GM18873 (cell line): ENCODE results near the gene FDCSP.
"Not testable (repeated sequence)": the region's sequence is repeated elsewhere in the genome, so short reads cannot be mapped to it uniquely, and the experiment has no call there.

Experiments used
- ATAC-seq: cut with Tn5 transposase; IDR thresholded peaks from one replicate; pipeline ENCODE4 v1.9.1; 2021; ENCODE audit warnings: mild to moderate bottlenecking, moderate library complexity, moderate number of reproducible peaks; ENCODE audit not compliant: unreplicated experiment, low FRiP score

Gene FDCSP

DNA sequence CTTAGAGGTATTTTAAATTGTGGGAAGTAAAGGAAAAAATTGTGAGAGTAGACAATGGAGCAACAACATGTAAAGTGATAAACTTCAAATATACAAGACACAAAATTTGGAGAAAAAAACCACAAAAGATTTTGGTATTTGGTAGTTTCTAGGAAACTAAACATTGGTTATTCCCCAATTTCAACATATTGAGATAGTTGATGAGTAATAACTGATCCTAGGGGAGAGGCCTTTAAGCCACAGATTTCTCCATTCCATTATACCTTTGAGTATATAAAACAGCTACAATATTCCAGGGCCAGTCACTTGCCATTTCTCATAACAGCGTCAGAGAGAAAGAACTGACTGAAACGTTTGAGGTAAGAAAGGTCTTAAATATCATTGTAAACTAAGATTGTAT lies at the start of gene FDCSP:
FDCSP (plus strand) TSS at position 301 of the 400 bp plus-strand sequence. CDS start 5,071 bp downstream, outside the sequence.
- ATAC-seq: no peak

DNA sequence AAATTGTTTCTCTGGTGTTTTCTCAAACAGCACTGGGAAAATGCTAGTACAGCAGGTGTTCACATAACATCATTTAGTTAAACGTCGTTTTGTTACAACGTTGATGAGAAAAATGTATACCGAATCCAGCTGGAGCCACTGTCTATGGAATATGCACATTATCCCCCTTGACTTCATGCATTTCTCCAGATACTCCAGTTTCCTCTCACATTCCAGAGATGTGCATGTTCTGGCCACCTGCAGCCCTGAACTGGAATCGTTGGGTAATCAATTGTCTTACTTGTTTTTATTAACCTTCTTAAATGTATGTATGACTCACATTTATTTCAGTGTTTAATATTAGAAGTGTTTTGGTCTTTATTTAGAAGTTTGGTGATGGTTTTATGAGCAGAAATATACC lies 48.8 kb upstream of the FDCSP start:
- ATAC-seq: no peak

DNA sequence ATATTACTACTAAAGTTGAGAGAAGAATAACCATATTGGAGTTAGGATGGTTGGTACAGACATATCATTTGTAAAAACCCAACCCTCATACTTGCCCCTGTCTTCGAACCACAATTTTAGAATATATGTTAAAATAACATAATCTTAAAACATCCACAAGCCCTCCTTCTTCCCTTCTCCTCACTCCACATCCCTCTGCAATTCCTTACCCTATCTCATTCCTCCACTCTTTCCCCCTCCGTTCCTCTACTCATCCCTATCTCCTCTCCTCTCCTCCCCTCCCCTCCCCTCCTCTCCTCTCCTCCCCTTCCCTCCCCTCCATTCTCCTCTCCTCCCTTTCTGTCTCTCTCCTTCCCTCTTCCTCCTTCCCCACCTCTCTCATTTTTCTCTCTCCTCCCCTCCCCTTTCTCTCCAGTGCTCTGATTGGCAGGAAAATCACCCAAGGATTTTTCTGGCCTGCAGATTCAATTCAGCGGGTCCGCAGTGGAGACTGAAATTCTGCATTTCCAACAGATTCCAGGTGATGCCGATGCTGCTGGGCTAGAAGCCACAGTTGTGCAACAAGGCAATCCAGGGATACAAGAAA lies 47.8 kb upstream of the FDCSP start:
- ATAC-seq: no peak

DNA sequence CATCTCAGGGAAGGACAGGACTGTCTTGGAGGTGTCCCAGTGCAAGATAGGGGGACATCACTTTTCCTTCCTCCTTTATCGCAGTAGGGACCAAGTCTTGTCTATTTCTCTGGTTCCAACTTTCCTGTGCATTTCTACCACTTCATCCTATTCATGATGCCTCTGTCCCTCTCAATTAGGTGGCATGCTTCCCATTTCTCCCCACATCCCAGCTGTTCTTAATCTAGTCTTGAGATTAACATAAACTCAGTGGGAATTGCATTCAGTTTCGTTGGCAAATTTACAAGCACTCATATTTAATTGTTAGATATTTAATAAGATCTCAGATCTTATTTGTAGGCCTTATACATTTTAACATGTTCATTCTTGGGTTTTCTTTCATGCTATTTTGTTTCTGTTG lies 46.1 kb upstream of the FDCSP start:
- ATAC-seq: no peak

GRCh38 chr4:70181864-70182263 lies 44.1 kb upstream of the FDCSP start:
- no peak for ATAC-seq

DNA sequence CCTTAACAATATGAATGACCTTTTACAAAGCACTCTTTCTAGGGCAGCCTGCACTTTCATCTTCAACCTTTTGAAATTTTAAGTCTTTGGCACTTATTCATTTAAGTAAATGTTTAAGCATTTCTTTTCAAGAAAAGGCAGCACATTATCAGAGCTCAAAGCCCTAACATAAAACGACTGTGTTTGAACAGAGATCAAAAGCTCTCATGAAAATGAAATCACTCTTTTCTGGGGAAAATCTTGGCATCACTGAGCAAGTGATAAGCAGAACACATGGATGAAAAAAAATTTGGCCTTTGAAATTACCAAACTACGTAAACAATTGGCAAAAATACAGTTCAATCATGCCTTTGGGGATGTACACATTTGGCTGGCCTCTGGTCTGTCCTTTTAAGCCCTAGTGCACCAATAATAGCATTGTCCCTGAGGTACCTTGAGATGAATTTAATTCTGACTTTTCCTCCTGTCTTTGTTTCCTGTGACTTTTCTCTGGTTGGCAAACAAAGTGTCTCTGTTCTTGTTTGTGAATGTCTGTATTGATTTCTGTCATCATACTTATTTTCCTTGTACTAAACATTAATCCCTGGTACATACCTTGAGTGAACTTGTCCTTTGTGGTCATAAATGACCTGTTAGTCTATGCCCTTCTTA lies 43.3 kb upstream of the FDCSP start:
- ATAC-seq: no peak

DNA sequence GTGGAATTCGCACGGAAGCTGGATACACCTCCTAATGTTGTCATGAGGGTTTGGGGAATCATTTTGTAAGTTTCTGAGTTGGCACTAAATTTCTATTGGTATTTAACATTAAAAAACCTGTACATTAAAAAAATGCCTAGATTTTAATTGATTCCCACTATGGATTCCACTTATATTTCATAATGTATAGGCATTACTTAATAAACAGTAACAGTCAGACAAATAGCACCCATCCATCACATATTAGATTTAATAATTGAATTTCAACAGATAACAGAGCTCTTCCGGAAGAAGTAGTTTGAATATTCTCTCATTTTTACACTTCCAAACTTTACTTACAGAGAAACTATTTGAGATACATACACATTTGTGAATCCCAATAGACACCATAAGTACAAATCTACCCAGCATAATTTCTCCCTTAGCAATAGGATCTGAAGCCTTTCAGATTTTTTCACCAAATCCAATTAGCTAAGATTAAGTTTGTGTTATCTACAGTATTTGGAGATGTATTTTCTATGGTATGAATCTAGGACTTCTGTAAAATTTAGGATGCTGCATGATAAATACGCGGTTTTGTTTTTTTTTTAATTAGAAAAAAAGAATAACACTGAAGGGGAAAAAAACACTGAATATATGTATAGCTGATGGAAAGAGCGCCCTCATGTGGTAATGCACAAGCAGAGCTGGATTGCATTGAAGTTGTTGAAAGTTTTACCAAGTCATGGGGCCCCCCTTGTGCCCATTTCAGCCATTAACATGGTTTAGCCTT lies 42.6 kb upstream of the FDCSP start:
- no peak for ATAC-seq

GRCh38 chr4:70183940-70184246 lies 42.0 kb upstream of the FDCSP start:
- no peak for ATAC-seq

DNA sequence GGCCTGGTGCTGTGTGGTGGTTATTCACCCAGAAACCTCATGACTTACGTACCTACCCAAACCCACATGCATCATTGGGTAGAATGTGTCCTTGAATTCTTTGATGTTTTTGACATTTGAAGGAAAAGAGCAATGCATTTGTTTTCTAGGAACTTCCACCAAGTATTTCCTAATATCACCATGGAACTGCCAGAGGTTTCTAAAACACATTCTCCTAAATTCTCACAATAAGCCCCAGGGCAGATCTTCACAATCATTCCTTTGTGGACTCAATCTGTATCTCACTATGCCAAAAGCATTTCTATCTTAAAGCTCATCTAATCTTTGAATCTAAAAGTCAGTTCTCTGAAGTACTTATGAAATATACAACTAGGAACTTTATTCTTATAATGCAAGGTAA lies 38.7 kb upstream of the FDCSP start:
- no peak for ATAC-seq

DNA sequence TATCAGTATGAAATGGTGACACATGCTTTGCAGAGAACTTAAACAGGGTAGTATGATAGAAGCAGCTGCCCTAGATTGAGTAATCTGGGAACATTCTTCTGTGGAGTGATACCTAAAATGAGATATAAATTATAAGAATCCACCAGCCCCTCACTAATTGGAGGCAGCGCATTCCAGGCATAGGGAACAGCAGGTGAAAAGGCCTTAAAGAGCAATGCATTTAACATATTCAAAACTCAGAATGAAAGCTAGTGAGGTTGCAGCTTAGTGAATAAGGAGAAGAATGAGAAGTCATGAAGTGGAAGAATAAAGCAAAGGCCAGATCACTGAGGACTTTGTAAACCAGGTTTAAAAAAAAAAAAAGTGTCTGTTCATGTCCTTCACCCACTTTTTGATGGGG lies 35.3 kb upstream of the FDCSP start:
- no peak for ATAC-seq

GRCh38 chr4:70191647-70192046 lies 34.3 kb upstream of the FDCSP start:
- ATAC-seq: no peak

- ATAC-seq: no peak
These were observed 33.0 kb upstream of the FDCSP start for GRCh38 chr4:70192895-70193294.

DNA sequence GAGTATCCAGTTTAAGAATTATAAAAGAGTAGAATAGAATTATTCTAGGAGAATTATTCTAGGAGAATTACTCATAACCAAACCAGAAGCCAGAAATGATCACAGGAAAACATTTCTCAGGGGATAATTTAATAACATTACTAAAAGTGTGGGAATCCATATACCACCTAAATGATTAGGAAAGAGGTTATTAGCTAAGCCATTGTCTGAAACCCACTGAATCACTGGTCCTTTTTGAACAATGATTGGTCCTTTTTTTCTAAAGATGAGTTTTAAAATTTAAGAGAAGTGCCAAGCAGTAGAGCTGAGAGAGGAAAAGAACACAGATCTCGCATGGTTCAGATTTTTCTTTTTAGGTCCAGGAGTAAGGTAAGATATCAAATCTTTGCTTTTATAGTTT lies 30.5 kb upstream of the FDCSP start, which contains the start of gene ODAM:
ODAM (plus strand) TSS at position 301 of the 400 bp plus-strand sequence. CDS start 819 bp downstream, outside the sequence.
- no peak for ATAC-seq

GRCh38 chr4:70196857-70197256 lies 29.1 kb upstream of the FDCSP start:
- no peak for ATAC-seq

DNA sequence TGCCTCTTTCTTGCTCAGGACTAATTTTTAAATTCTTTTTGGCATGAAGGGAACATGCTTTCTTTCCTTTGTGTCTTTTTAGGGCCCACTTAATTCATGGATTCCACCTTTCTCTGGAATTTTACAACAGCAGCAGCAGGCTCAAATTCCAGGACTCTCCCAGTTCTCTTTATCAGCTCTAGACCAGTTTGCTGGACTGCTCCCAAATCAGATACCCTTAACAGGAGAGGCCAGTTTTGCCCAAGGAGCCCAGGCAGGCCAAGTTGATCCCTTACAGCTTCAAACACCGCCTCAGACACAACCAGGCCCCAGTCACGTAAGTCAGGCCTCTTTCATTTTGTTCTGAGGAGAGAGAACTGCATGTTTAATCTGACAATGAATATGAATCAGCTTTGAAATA lies 28.1 kb upstream of the FDCSP start:
- no peak for ATAC-seq

DNA sequence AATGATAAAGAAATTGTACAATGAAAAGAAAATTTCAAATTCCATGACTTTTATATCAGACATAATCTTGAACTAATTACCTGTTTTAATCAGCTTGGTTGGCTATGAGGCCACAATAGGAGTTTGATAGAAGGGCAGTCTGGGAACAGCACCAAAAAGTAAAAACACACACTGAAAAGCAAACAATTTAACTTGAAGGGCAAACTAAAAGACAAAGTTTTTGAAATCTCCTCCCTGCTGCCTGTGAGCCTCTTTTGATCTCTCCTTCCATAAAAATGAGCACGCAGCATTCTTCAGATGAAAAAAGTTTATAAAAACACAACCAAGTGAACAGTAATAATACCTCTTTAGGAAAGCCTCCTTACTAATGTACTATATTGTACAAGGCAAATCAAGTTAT lies 22.3 kb upstream of the FDCSP start:
- no peak for ATAC-seq

DNA sequence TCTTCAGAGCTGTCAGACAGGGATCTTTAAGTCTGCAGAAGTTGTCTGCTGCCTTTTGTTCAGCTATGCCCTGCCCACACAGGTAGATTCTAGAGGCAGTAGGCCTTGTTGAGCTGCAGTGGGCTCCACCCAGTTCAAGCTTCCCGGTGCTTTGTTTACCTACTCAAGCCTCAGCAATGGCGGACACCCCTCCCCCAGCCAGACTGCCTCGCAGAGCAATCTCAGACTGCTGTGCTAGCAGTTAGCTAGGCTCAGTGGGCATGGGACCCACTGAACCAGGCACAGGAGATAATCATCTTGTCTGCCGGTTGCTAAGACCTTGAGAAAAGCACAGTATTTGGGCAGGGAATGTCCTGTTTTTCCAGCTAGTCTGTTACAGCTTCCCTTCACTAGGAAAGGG lies 13.2 kb upstream of the FDCSP start:
- ATAC-seq: not testable (repeated sequence)

GRCh38 chr4:70216109-70216508 lies 9.8 kb upstream of the FDCSP start:
- not testable (repeated sequence) for ATAC-seq

DNA sequence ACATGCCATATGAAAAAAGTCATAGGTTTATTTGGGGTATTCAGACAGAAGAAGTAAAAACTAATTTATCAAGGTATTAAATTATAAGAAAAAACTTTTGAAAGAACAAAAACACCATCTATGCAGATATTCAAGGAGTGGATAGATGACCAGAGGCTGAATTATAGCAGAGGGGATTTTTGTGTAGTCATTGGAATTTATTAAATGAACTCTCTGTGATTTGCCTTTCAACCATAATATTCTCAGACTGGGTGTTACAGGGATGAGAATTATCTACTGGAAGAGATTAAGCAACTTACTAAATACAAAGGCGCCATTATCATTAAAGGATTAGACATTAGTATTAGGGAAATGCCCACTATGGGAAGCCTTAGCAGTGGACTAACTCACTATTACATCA lies 9.4 kb upstream of the FDCSP start:
- not testable (repeated sequence) for ATAC-seq

DNA sequence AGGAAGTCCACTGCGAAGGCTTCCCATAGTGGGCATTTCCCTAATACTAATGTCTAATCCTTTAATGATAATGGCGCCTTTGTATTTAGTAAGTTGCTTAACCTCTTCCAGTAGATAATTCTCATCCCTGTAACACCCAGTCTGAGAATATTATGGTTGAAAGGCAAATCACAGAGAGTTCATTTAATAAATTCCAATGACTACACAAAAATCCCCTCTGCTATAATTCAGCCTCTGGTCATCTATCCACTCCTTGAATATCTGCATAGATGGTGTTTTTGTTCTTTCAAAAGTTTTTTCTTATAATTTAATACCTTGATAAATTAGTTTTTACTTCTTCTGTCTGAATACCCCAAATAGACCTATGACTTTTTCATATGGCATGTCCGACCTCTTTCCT lies 4.5 kb upstream of the FDCSP start:
- not testable (repeated sequence) for ATAC-seq

GRCh38 chr4:70221818-70222217 lies 4.1 kb upstream of the FDCSP start:
- not testable (repeated sequence) for ATAC-seq

- no peak for ATAC-seq
These were observed 10.2 kb downstream of the FDCSP start for GRCh38 chr4:70236125-70236524.
